COLO668 (cell line): Measurements from ENCODE around the gene MCMBP.
A peak's percentile ranks its signal among the peaks of the same experiment; 100 is the strongest.
"Not testable (repeated sequence)": the region's sequence is repeated elsewhere in the genome, so short reads cannot be mapped to it uniquely, and the experiment has no call there.

Experiments
- DNase-seq: peaks from one replicate; lab custom pipeline; 2025; ENCODE audit not compliant: unreplicated experiment; lab: John Stamatoyannopoulos, UW

The MCMBP gene, protein sequence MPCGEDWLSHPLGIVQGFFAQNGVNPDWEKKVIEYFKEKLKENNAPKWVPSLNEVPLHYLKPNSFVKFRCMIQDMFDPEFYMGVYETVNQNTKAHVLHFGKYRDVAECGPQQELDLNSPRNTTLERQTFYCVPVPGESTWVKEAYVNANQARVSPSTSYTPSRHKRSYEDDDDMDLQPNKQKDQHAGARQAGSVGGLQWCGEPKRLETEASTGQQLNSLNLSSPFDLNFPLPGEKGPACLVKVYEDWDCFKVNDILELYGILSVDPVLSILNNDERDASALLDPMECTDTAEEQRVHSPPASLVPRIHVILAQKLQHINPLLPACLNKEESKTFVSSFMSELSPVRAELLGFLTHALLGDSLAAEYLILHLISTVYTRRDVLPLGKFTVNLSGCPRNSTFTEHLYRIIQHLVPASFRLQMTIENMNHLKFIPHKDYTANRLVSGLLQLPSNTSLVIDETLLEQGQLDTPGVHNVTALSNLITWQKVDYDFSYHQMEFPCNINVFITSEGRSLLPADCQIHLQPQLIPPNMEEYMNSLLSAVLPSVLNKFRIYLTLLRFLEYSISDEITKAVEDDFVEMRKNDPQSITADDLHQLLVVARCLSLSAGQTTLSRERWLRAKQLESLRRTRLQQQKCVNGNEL

DNA sequence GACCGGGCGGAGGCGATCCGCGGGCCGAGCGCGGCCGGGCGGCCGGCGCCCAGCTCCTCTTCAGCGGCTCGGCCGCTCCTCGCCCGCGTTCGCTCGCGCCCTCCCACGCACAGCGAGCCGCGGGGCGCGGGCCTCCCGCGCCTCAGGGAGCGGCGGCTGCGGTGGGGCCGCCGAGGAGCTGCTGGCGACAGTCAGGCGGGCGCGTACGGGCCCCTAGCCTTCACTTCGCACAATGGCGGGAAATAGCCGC, at the start of gene MCMBP:
Gene MCMBP, minus strand, starts transcription at position 234 of the 250 bp plus-strand sequence. CDS start 259 bp downstream, outside the sequence.
- DNase-seq: no peak

DNA sequence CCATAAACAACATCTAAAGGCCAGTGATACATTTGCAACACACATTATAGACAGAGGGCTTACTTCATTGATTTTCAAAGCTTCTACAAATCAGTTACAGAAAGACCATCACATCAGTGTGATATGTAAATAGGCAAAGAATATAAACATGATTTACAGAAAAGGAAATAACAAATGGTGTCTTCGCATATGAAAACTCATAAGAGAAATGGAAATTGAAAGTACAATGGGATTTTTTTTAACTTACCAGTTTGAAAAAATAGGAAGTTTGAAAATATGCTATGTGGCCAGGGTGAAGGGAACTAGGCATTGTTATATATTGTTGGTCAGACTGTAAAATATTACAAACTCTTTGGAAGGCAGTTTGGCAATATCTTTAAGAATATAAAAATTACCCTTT, 47.2 kb upstream of the MCMBP start:
- DNase-seq: no peak

DNA sequence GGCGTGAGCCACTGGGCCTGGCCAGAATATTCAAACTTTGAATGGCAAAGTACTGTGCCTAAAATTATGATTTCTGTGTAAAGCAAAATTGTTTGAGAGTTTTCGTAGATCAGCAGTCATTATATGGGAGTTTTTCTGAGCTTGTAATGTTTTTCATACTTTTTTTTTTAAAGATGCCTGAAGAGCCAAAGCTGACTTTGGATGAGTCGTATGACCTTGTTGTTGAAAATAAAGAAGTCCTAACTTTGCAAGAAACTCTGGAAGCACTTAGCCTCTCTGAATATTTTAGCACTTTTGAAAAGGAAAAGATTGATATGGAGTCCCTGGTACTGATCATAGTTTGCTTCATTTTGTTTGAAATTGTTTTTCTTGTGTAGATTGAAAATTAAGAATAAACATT, 46.6 kb upstream of the MCMBP start:
- no peak for DNase-seq

DNA sequence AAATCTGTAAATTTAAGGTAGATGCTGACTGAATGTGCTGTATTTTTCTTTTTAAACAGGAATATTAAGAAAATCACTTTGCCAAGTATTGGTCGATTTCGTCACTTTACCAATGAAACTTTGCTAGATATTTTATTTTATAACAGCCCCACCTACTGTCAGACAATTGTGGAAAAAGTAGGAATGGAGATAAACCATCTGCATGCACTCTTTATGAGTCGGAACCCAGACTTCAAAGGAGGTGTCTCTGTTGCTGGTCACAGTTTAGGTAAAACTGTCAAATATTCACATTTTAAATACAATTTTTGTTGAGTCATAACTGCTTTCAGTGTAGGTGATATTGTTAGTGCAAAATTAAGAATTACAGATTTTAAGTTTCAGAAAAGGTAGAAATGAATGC, 45.1 kb upstream of the MCMBP start:
- no peak for DNase-seq

DNA sequence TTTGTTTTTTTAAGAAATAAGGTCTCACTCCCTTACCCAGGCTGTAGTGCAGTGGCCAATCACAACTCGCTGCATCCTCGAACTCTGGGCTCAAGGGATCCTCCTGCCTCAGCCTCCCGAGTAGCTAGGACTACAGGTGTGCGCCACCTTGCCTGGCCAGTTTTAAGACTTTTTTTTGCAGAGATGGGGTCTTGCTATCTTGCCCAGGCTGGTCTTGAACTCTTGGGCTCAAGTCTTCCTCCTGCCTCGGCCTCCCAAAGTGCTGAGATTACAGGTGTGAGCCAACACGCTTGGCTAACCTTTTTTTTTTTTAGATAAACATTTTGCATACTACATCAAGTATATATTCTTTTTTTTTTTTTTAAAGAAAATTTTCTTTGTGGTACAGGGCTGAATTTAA, 38.0 kb upstream of the MCMBP start:
- DNase-seq: no peak

DNA sequence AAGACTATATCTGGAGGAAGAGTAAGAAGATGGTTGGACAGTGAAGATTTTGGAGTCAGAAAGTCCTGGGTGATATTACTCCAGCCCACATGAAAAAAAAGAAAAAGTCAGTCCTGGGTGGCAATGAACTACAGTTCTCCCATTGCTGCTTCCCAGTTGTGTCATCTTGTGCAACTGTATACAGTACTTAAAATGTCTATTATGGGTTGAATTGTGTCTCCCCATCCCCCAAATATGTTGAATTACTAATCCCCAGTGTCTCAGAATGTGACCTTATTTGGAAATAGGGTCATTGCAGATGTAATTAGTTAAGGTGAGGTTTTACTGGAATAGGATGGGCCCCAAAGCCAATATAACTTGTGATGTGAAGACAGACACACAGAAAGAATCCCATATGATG, 35.5 kb upstream of the MCMBP start:
- no peak for DNase-seq

DNA sequence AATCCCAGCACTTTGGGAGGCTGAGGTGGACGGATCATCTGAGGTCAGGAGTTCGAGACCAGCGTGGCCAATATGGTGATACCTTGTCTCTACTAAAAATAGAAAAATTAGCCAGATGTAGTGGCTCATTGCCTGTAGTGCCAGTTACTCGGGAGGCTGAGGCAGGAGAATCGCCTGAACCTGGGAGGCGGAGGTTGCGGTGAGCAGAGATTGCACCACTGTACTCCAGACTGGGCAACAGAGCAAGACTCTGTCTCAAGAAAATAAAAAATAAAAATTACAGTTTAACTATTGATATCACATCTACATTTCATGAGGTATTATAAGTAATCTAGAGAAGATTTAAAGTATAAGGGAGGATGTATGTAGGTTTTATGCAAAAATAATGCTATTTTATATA, 35.1 kb upstream of the MCMBP start:
- not testable (repeated sequence) for DNase-seq

DNA sequence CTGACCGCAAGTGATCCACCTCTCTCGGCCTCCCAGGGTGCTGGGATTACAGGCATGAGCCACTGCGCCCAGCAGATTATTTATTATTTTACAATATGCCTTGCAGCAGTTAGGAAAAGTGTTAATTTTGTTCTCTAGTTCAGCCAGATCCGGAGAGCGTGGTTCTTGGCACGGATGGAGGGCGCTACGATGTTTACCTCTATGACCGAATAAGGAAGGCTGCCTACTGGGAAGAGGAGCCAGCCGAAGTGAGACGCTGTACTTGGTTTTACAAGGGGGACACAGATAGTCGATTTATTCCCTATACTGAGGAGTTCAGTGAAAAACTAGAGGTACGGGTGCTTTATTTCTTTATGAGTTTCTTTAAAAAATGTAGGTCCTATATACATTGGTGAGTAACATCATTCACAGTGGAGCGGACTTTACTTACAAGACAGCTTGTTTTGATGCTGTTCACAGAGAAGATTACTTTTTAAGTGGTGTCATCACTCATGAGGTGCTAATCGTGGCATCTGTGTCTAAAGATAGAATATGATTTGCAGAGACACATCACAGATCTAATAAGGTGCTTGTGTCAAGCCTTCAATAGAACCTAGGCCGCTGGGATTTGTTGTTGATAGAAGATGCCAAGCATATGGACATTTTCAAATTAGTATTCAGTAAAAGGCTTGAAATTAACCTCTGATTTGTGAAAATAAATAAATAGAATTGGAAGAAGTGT, 31.5 kb upstream of the MCMBP start:
- DNase-seq: no peak

DNA sequence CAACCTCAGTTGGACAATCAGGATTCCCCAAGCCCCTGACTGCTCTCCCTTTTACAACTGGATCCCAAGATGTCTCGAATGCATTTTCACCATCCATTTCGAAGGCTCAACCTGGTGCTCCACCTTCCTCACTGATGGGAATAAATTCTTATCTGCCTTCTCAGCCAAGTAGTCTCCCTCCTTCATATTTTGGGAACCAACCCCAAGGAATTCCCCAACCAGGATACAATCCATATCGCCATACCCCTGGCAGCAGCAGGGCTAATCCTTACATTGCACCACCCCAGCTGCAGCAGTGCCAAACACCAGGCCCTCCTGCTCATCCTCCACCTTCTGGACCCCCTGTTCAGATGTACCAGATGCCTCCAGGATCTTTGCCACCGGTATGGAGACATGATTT, 25.9 kb upstream of the MCMBP start:
- DNase-seq: no peak

DNA sequence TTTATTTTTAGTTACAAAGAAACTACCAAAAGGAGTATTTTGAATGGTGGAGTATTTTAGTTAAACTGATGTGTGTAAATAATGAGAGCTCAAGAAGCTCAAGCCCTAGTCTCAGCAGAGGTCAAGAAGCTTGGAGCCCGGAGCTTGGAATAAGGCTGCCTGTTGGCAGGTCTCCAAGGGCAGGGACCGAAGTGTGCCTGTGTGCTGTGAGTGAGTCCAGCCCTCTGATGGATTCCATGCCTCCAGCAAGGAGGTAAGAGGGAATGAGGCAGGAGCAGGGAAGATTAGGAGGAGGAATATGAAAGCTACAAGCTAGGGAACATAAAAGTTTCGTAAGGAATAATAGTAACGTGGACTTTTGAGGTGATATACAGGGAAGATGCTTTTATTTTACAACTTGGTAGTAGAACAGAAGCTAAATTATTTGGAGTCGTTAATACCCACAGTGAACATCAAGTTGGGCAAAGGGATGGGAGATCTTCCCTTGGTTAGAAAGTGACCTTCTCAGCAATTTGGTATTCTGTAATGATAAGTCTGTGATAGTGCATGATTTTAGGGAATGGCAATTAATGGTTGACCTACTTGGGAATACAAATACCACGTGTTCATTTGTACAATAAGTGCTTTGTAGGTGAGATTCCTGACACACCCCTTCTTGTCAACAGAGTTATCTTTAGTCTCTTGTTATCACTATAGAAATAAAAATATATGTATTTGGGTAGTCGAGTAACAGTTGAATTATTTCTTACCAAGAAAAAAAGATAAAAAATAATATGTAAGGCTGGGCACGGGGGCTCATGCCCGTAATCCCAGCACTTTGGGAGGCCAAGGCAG, 24.5 kb upstream of the MCMBP start:
- no peak for DNase-seq

DNA sequence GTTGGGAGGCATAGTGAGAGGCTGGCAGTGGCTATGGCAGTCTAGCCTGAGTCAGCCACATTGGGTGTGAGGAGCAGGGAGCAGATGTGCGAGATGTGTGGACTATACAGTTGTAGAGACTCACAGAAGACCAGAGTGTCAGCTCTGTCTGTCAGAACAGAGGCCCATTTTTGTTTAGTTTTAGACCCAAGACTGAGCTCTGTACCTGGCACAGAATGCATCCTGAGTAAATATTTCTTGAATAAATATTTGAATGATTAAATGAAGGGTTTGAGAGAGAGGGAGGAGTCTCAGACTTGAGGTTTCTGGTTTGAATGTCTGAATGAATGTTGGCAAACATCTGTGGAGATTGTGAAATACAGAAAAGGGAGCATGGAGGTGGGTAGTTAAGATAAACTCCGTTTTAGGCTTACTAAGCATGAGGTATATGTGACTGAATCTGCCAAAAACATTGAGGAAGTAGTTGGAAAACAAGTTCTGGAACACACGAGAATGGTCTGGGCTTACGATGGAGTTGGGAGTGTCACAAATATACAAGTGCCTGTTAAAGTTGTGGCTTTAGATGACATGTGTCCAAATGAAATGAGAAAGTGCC, 23.5 kb upstream of the MCMBP start:
- no peak for DNase-seq

DNA sequence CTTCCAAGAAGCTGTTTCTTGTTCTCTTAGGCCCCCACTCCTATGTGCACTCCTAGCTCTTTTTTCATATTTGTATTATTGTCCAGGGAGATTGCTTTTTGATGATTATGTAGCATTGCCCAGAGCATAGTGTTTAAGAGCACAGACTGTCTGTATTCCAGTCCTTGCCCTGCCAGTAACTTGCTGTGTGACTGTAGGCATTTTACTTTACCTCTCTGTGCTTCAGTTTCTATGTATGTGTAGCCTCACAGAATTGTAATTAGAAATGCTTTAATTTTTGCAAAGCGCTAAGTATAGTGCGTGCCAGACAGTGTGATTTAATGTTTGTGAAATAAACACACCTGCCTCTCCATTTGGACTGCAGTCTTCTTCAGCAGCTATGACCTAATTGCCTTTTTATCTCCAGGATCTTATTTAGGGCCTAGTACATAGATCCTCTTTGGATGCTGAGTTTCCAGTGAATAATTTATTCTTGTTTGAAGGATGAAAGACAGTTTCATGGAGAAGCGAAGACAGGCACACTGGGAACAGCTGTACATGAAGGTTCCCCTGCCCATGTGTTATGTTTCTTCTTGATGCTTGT, 21.3 kb upstream of the MCMBP start:
- no peak for DNase-seq

DNA sequence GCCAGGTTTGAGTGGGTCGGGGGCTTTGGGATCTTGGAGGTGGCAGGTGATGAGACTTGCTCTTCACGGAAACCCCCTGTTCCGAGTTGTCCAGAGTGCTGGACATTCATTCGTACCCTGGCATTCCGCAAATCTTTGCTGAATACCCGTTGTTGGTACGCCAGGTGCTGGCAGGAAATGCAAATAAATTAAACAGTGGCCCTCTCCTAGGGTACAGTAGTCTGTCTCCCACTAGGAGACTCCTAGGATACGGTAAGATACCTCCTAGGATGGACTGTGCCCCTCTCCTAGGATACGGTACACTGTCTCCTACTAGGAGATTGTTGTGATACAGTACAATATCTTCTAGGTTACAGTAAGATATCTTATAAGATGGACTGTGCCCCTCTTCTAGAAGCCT, 20.4 kb upstream of the MCMBP start:
- no peak for DNase-seq

DNA sequence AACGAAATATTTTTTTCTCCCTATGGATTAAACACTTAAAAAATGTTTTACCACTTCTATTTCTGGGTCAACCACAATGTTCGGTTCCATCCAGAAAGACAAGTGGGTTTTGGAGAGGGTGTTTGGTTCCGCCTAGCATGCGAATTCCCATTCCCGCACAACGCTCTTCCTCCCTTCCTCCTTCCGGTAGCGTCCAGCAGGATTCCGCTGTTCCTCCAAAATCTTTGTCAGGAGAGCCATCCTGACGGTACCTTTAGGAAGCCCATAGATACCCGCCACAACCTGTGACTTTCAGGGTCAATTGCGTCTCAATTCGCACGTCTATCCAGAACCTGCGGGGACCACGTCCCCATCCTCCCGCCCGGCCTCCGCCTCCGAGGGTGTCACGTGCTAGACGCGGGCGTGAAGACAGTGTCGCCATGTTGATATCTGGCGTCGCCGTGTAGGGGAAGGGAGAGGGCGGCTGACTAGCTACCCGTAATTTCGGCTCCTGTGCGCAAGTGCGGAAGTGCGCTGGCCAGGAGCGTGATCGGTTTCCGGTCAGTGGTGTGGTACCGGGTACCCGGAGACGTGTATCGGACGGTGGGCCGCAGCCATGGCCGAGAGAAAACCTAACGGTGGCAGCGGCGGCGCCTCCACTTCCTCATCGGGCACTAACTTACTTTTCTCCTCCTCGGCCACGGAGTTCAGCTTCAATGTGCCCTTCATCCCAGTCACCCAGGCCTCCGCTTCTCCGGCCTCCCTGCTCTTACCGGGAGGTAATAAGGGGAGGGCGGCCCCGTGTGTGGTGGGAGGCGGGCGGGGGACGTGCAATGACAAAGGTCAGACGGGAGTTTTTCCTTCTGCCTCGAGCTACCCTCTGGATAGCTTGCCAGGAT, 19.8 kb upstream of the MCMBP start, which contains the start of gene SEC23IP:
Gene SEC23IP, plus strand, starts transcription at position 543 of the 878 bp plus-strand sequence. Its CDS starts 53 bp downstream, at position 596.
- DNase-seq: peak; percentile 89

DNA sequence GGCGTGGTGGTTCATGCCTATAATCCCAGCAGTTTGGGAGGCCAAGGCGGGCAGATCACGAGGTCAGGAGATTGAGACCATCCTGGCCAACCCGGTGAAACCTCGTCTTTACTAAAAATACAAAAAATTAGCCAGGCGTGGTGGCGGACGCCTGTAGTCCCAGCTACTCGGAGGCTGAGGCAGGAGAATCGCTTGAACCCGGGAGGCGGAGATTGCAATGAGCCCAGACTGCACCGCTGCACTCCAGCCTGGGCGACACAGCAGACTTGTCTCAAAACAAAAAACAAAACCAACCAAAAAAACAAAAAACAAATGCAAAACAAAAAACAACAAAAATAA, 19.2 kb upstream of the MCMBP start:
- not testable (repeated sequence) for DNase-seq

DNA sequence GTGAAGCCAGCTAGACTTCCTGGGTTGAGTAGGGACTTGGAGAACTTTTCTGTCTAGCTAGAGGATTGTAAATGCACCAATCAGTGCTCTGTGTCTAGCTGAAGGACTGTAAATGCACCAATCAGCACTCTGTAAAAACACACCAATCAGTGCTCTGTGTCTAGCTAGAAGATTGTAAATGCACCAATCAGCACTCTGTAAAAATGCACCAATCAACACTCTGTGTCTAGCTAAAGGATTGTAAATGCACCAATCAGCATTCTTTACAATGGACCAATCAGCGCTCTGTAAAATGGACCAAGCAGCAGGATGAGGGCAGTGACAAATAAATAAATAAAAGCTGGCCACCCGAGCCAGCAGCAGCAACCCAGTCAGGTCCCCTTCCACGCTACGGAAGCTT, 17.7 kb upstream of the MCMBP start:
- not testable (repeated sequence) for DNase-seq

DNA sequence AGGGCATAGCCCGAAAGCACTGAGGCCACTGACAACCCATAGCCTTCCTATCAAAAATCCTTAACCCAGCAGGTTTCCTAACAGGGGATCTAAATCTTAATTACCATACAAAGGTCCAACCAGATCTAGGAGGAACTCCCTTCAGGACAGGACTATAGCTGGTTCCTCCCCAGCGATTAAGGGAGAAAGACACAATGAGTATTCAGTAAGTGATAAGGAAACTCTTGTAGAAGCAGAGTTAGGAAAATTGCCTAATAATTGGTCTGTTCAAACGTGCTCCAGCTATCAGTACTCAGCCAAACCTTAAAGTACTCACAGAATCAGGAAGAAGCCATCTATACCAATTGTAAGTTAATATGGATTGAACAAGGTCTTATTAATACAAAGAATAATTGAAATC, 16.6 kb upstream of the MCMBP start:
- DNase-seq: not testable (repeated sequence)

DNA sequence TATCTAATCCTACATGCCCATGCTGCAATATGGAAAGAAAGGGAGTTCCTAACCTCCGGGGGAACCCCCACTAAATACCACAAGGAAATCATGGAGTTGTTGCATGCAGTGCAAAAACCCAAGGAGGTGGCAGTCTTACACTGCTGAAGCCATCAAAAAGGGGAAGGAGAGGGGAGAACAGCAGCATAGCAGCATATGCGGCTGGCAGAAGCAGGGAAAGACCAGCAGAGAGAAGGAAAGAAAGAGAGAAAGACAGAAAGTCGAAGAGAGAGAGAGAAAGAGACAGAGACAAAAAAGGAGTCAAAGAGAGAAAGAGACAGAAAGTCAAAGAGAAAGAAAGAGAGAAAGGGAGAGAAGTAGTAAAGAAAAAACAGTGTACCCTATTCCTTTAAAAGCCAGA, 16.1 kb upstream of the MCMBP start:
- DNase-seq: not testable (repeated sequence)

DNA sequence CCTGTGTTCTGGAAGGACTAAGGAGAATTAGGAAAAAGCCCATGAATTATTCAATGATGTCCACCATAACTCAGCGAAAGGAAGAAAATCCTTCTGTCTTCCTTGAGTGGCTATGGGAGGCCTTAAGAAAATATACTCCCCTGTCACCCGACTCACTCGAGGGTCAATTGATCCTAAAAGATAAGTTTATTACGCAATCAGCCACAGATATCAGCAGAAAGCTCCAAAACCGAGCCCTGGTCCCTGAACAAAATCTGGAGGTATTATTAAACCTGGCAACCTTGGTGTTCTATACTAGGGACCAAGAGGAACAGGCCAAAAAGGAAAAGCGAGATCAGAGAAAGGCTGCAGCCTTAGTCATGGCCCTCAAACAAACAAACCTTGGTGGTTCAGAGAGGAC, 13.4 kb upstream of the MCMBP start:
- not testable (repeated sequence) for DNase-seq
